Left renal pelvis (tissue), 4 donors: Measurements from ENCODE around the gene TRIM62. TPM values are rescaled to one million over a fixed set of nuclear protein-coding genes. Genes with fewer than 3 reads are reported as not detected.

Experiments
- DNase-seq, 4 donors: peaks; one replicate each; pipeline ENCODE4 v3.0.0-alpha.2; 2013; ENCODE audit warnings: low read depth in 4 of 4, low spot score in 3 of 4
- polyA plus RNA-seq, 4 donors: library from polyadenylated mRNA; unstranded; fragments of 120-200 nt; gene quantifications; one replicate each; pipeline ENCODE4 v1.2.1, GENCODE V29; 2013; ENCODE audit not compliant: insufficient read length in 4 of 4

Gene TRIM62
- polyA plus RNA-seq, 4 donors = 5.8 to 10.6 (median 8.0) TPM

- peak in 3 of 4 donors; percentile 66 to 82 (median 75) for DNase-seq
Observed at GRCh38 chr1:33163621-33164519, 18.0 kb downstream of the TRIM62 start.

GRCh38 chr1:33162141-33162540 is 19.7 kb downstream of the TRIM62 start:
- no peak for DNase-seq

GRCh38 chr1:33161061-33161681 is 20.7 kb downstream of the TRIM62 start:
- peak in 1 of 4 donors; percentile 54 for DNase-seq

- no peak for DNase-seq
Observed at GRCh38 chr1:33159577-33159976, 22.3 kb downstream of the TRIM62 start.

- DNase-seq = no peak
Observed at GRCh38 chr1:33158366-33158765, 23.5 kb downstream of the TRIM62 start.

- DNase-seq = no peak
Observed at GRCh38 chr1:33157131-33157530, 24.7 kb downstream of the TRIM62 start.

GRCh38 chr1:33155877-33156538 is 25.8 kb downstream of the TRIM62 start:
- no peak for DNase-seq

- DNase-seq = no peak
Observed at GRCh38 chr1:33153650-33154049, 28.2 kb downstream of the TRIM62 start.

GRCh38 chr1:33152685-33153432 is 29.0 kb downstream of the TRIM62 start:
- no peak for DNase-seq

GRCh38 chr1:33151116-33151515 is 30.7 kb downstream of the TRIM62 start:
- no peak for DNase-seq

- DNase-seq = no peak
Observed at GRCh38 chr1:33150522-33150921, 31.3 kb downstream of the TRIM62 start.

GRCh38 chr1:33149453-33150190 is 32.2 kb downstream of the TRIM62 start:
- DNase-seq = no peak

- DNase-seq = no peak
Observed at GRCh38 chr1:33148615-33149014, 33.2 kb downstream of the TRIM62 start.

- DNase-seq = no peak
Observed at GRCh38 chr1:33147997-33148314, 33.9 kb downstream of the TRIM62 start.

GRCh38 chr1:33147275-33147996 is 34.4 kb downstream of the TRIM62 start:
- DNase-seq = no peak

GRCh38 chr1:33146003-33146402 is 35.8 kb downstream of the TRIM62 start:
- no peak for DNase-seq

GRCh38 chr1:33143698-33144097 is 38.1 kb downstream of the TRIM62 start:
- DNase-seq = no peak

- DNase-seq = no peak
Observed at GRCh38 chr1:33143176-33143575, 38.7 kb downstream of the TRIM62 start.

GRCh38 chr1:33142483-33143064 is 39.3 kb downstream of the TRIM62 start:
- no peak for DNase-seq
